GM19193 (cell line): ENCODE data around the gene CCDC188.

Source experiments
- POLR2A ChIP-seq: IDR thresholded peaks from 4 replicates; pipeline ENCODE4 v1.6.1; 2011; ENCODE audit not compliant: insufficient read depth, insufficient read length; ENCODE audit errors: extremely low read depth

The CCDC188 gene

GRCh38 chr22:20150381-20151275, at the start of gene CCDC188:
CCDC188 (minus strand) TSS chr22:20151055; CDS start chr22:20150986, 69 bp downstream.
- no peak for TF ChIP-seq POLR2A

- no peak for TF ChIP-seq POLR2A
Observed at GRCh38 chr22:20199906-20200305, 49.1 kb upstream of the CCDC188 start.

- no peak for TF ChIP-seq POLR2A
Observed at GRCh38 chr22:20199413-20199842, 48.6 kb upstream of the CCDC188 start.

GRCh38 chr22:20198557-20199319, 47.9 kb upstream of the CCDC188 start:
- no peak for TF ChIP-seq POLR2A

- no peak for TF ChIP-seq POLR2A
Observed at GRCh38 chr22:20197407-20198030, 46.7 kb upstream of the CCDC188 start.

GRCh38 chr22:20196094-20196842, 45.4 kb upstream of the CCDC188 start:
- TF ChIP-seq POLR2A = no peak

- TF ChIP-seq POLR2A = no peak
Observed at GRCh38 chr22:20194681-20195593, 44.1 kb upstream of the CCDC188 start.

- TF ChIP-seq POLR2A = no peak
Observed at GRCh38 chr22:20193761-20194494, 43.1 kb upstream of the CCDC188 start.

- TF ChIP-seq POLR2A = no peak
Observed at GRCh38 chr22:20192972-20193760, 42.3 kb upstream of the CCDC188 start.

- TF ChIP-seq POLR2A = no peak
Observed at GRCh38 chr22:20192293-20192971, 41.6 kb upstream of the CCDC188 start.

- no peak for TF ChIP-seq POLR2A
Observed at GRCh38 chr22:20191803-20192202, 40.9 kb upstream of the CCDC188 start.
